WERI-Rb-1 (cell line): ENCODE measurements around the gene SLC39A1.

ENCODE experiments used
- DNase-seq: peaks from one replicate; pipeline ENCODE4 v3.0.0-alpha.2; 2020
- H3K27ac ChIP-seq: fragments of 250-450 bp; sonication (Bioruptor Pico); 2 replicates; pipeline ENCODE4 v1.5.1; 2020; ENCODE audit warnings: mild to moderate bottlenecking, moderate library complexity
- H3K27me3 ChIP-seq: fragments of 250-450 bp; sonication (Bioruptor Pico); 2 replicates; pipeline ENCODE4 v1.5.1; 2021; ENCODE audit warnings: mild to moderate bottlenecking, low read depth, moderate library complexity; ENCODE audit not compliant: insufficient read depth, severe bottlenecking
- H3K36me3 ChIP-seq: fragments of 250-450 bp; sonication (Bioruptor Pico); 2 replicates; pipeline ENCODE4 v1.5.1; 2020; ENCODE audit warnings: mild to moderate bottlenecking, moderate library complexity
- H3K4me3 ChIP-seq: 2 replicates; pipeline ENCODE4 v1.5.1; 2011; ENCODE audit warnings: low read depth, mild to moderate bottlenecking, control low read depth, low read length
- H3K9me3 ChIP-seq: fragments of 250-450 bp; sonication (Bioruptor Pico); 2 replicates; pipeline ENCODE4 v1.5.1; 2021; ENCODE audit warnings: mild to moderate bottlenecking, moderate library complexity; ENCODE audit not compliant: severe bottlenecking
- CTCF ChIP-seq: IDR thresholded peaks from 2 replicates; pipeline ENCODE4 v1.5.1; 2011; ENCODE audit warnings: low read depth, mild to moderate bottlenecking, control low read depth, inconsistent platforms, low read length

Gene SLC39A1

GRCh38 chr1:153933430-153933829 is 29.9 kb downstream of the SLC39A1 start:
- no peak for TF ChIP-seq CTCF
- no peak for DNase-seq
- Histone ChIP-seq H3K4me3 (no peak overlapping the region), H3K9me3 (no peaks in the 10 kb centered on the region), H3K27ac (no peak overlapping the region), H3K36me3 (peaks cover 94% of the 10 kb centered on the region), H3K27me3 (no peaks in the 10 kb centered on the region)

- no peaks in the 10 kb centered on the region for H3K27me3 ChIP-seq
- H3K4me3 ChIP-seq: no peak overlapping the region
- no peaks in the 10 kb centered on the region for H3K9me3 ChIP-seq
Measured at GRCh38 chr1:153932156-153933131, 30.9 kb downstream of the SLC39A1 start.

GRCh38 chr1:153929981-153930948 is 33.1 kb downstream of the SLC39A1 start:
- H3K4me3 ChIP-seq: no peak overlapping the region
- H3K27ac ChIP-seq: no peak overlapping the region
- TF ChIP-seq CTCF: 0 out of 2 replicates have a peak, but pooled peaks have one; percentile 10
- H3K36me3 ChIP-seq: peaks cover 62% of the 10 kb centered on the region
- no peaks in the 10 kb centered on the region for H3K27me3 ChIP-seq
- DNase-seq: no peak
- H3K9me3 ChIP-seq: no peaks in the 10 kb centered on the region

More at GRCh38 chr1:153932156-153933131, 30.9 kb downstream of the SLC39A1 start:
- no peak for TF ChIP-seq CTCF
- Histone ChIP-seq H3K36me3 (peaks cover 84% of the 10 kb centered on the region), H3K27ac (no peak overlapping the region)
- no peak for DNase-seq

GRCh38 chr1:153929426-153929825 is 33.9 kb downstream of the SLC39A1 start:
- Histone ChIP-seq H3K4me3 (no peak overlapping the region), H3K9me3 (no peaks in the 10 kb centered on the region), H3K27ac (no peak overlapping the region), H3K27me3 (no peaks in the 10 kb centered on the region), H3K36me3 (peaks cover 54% of the 10 kb centered on the region)
- DNase-seq: no peak
- no peak for TF ChIP-seq CTCF

- Histone ChIP-seq H3K9me3 (no peaks in the 10 kb centered on the region), H3K27me3 (no peaks in the 10 kb centered on the region), H3K36me3 (peaks cover 48% of the 10 kb centered on the region), H3K4me3 (no peak overlapping the region), H3K27ac (no peak overlapping the region)
- no peak for DNase-seq
- no peak for TF ChIP-seq CTCF
Measured at GRCh38 chr1:153928791-153929341, 34.5 kb downstream of the SLC39A1 start.
